OCI-LY1 (cell line): ENCODE data around the gene EIF4EBP2.

Experiments
- EZH2 ChIP-seq: fragments of 200-600 bp; sonication (generic), shearing (Covaris generic); IDR thresholded peaks from 2 replicates; pipeline ENCODE4 v1.8.0; 2017; ENCODE audit warnings: borderline replicate concordance, mixed run types, mild to moderate bottlenecking, antibody characterized with exemption, low read length, moderate library complexity, mixed read lengths
- TF ChIP-seq, protein P1 (sequence below): fragments of 200-600 bp; sonication (generic), shearing (Covaris generic); IDR thresholded peaks from 2 replicates; pipeline ENCODE4 v1.5.1; 2017; ENCODE audit warnings: mild to moderate bottlenecking, antibody characterized with exemption, low read length, moderate library complexity, mixed read lengths

DNA sequence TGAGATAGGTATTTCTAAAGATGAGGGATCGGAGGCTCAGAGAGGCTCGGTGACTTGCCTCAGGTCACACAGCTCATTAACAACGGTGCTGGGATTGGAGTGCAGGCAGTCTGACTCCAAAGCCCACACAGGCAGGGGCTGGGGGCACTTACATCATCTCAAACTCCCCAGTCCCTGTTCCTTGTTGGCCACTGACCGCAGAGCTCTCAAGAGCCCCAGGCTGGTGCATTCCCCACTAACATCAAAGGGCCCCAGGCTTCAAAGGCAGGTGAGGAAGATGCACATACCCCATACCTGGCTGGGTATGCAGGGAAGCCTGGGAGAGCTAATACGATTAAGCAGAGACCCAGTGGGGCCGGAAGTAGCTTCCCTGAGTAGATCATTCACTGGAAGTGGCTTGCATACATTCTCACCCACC, 51.3 kb downstream of the EIF4EBP2 start:
- TF ChIP-seq, protein P1, sequence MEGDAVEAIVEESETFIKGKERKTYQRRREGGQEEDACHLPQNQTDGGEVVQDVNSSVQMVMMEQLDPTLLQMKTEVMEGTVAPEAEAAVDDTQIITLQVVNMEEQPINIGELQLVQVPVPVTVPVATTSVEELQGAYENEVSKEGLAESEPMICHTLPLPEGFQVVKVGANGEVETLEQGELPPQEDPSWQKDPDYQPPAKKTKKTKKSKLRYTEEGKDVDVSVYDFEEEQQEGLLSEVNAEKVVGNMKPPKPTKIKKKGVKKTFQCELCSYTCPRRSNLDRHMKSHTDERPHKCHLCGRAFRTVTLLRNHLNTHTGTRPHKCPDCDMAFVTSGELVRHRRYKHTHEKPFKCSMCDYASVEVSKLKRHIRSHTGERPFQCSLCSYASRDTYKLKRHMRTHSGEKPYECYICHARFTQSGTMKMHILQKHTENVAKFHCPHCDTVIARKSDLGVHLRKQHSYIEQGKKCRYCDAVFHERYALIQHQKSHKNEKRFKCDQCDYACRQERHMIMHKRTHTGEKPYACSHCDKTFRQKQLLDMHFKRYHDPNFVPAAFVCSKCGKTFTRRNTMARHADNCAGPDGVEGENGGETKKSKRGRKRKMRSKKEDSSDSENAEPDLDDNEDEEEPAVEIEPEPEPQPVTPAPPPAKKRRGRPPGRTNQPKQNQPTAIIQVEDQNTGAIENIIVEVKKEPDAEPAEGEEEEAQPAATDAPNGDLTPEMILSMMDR, result no peak
- no peak for TF ChIP-seq EZH2
